Endodermal cell (in vitro differentiated cells): ENCODE results near the gene PIK3R2. TPM values are rescaled to one million over a fixed set of nuclear protein-coding genes. Genes with fewer than 3 reads are reported as not detected.

Experiments used
- DNase-seq: peaks from one replicate; pipeline ENCODE4 v3.0.0-alpha.2; 2017
- H3K27ac ChIP-seq: 2 replicates; pipeline ENCODE4 v1.5.1; 2013; ENCODE audit warnings: mild to moderate bottlenecking, low read depth, low read length, moderate library complexity
- H3K27me3 ChIP-seq: 2 replicates; pipeline ENCODE4 v1.6.1; 2013; ENCODE audit warnings: mild to moderate bottlenecking, low read length, moderate library complexity; ENCODE audit not compliant: insufficient read depth, control insufficient read depth, poor library complexity, severe bottlenecking
- H3K36me3 ChIP-seq: 2 replicates; pipeline ENCODE4 v1.7.0; 2013; ENCODE audit warnings: mild to moderate bottlenecking, low read length, moderate library complexity; ENCODE audit not compliant: control insufficient read depth, insufficient read depth
- H3K4me1 ChIP-seq: one replicate; pipeline ENCODE4 v1.7.0; 2013; ENCODE audit warnings: low read length; ENCODE audit not compliant: control insufficient read depth, insufficient read depth
- H3K4me3 ChIP-seq: 2 replicates; pipeline ENCODE4 v1.5.1; 2013; ENCODE audit warnings: mild to moderate bottlenecking, low read length, moderate library complexity
- H3K9ac ChIP-seq: 2 replicates; pipeline ENCODE4 v1.6.1; 2013; ENCODE audit warnings: mild to moderate bottlenecking, low read length, moderate library complexity; ENCODE audit not compliant: poor library complexity, severe bottlenecking; ENCODE audit errors: extremely low read depth
- H3K9me3 ChIP-seq: 2 replicates; pipeline ENCODE4 v1.6.1; 2013; ENCODE audit warnings: mild to moderate bottlenecking, low read length, moderate library complexity; ENCODE audit not compliant: control insufficient read depth
- H3K27ac Mint-ChIP-seq: 2 replicates; pipeline ENCODE4 v1.8.0; 2020; ENCODE audit warnings: mixed read lengths
- H3K27me3 Mint-ChIP-seq: 2 replicates; pipeline ENCODE4 v1.8.0; 2021; ENCODE audit warnings: mild to moderate bottlenecking, mixed read lengths; ENCODE audit not compliant: insufficient read depth
- H3K36me3 Mint-ChIP-seq: 2 replicates; pipeline ENCODE4 v1.8.0; 2020; ENCODE audit warnings: low read depth, mixed read lengths
- H3K4me1 Mint-ChIP-seq: 2 replicates; pipeline ENCODE4 v1.8.0; 2020; ENCODE audit warnings: mixed read lengths
- H3K4me3 Mint-ChIP-seq: 2 replicates; pipeline ENCODE4 v1.8.0; 2020; ENCODE audit warnings: mild to moderate bottlenecking, moderate library complexity, mixed read lengths
- H3K9me3 Mint-ChIP-seq: 2 replicates; pipeline ENCODE4 v1.8.0; 2020; ENCODE audit warnings: mild to moderate bottlenecking, mixed read lengths
- CTCF ChIP-seq: fragments of 200-600 bp; sonication (generic); conservative IDR thresholded peaks from 2 replicates; pipeline ENCODE4 v1.5.0; 2021; ENCODE audit warnings: antibody characterized with exemption, mild to moderate bottlenecking
- WGBS, 2 experiments: methylation state at CpG; one replicate each; pipeline versions ENCODE4 v1.1.5 to v1.1.7; 2013; ENCODE audit warnings: missing lambda C conversion rate in 2 of 2, mixed read lengths in 1 of 2; ENCODE audit not compliant: insufficient coverage in 1 of 2, insufficient read length in 1 of 2; 5-methylcytosine and 5-hydroxymethylcytosine counted together
- total RNA-seq, 2 donors: library from RNA; stranded (reverse); fragmentation: NEBNext Ultra II Directional in 1 of 2; extraction: Animal tissue kit (Norgen Biotek cat#: 25700) in 1 of 2; gene quantifications; 2 replicates in 1 of 2; 3 replicates in 1 of 2; pipeline ENCODE4 v1.2.1, GENCODE V29; 2021

Gene PIK3R2
- total RNA-seq, 2 donors from 2014 or later = 52.9 to 58.8 TPM

- no peak for DNase-seq
- Mint-ChIP-seq H3K27ac (no peak overlapping the region), H3K4me1 (peaks cover 8% of the 10 kb centered on the region), H3K27me3 (peaks cover 6% of the 10 kb centered on the region), H3K4me3 (no peak overlapping the region), H3K36me3 (peaks cover 25% of the 10 kb centered on the region), H3K9me3 (no peaks in the 10 kb centered on the region)
- Histone ChIP-seq H3K9ac (no peak overlapping the region), H3K36me3 (peaks cover 16% of the 10 kb centered on the region), H3K27ac (no peak overlapping the region), H3K4me3 (no peak overlapping the region), H3K4me1 (no peaks in the 10 kb centered on the region), H3K27me3 (no peaks in the 10 kb centered on the region), H3K9me3 (no peaks in the 10 kb centered on the region)
- WGBS, 2 experiments = 95 to 100% methylated on average over 1 to 7 of the region's 7 CpGs
- TF ChIP-seq CTCF = no peak
These were observed 30.5 kb upstream of the PIK3R2 start for GRCh38 chr19:18122424-18122823.

GRCh38 chr19:18122860-18123795, 29.8 kb upstream of the PIK3R2 start:
- peaks cover 6% of the 10 kb centered on the region for H3K4me1 Mint-ChIP-seq
- no peaks in the 10 kb centered on the region for H3K27me3 ChIP-seq
- DNase-seq = no peak
- H3K36me3 Mint-ChIP-seq = peaks cover 25% of the 10 kb centered on the region
- peaks cover 5% of the 10 kb centered on the region for H3K27me3 Mint-ChIP-seq
- H3K27ac ChIP-seq = no peak overlapping the region
- 95 to 96% methylated on average over 24 to 27 of the region's 27 CpGs for WGBS, 2 experiments
- no peak overlapping the region for H3K9ac ChIP-seq
- no peaks in the 10 kb centered on the region for H3K9me3 ChIP-seq
- H3K4me1 ChIP-seq = no peaks in the 10 kb centered on the region
- no peaks in the 10 kb centered on the region for H3K9me3 Mint-ChIP-seq
- no peak for TF ChIP-seq CTCF
- H3K4me3 Mint-ChIP-seq = no peak overlapping the region
- peaks cover 16% of the 10 kb centered on the region for H3K36me3 ChIP-seq
- H3K27ac Mint-ChIP-seq = no peak overlapping the region
- H3K4me3 ChIP-seq = no peak overlapping the region

GRCh38 chr19:18123819-18124218, 29.1 kb upstream of the PIK3R2 start:
- DNase-seq = no peak

More at GRCh38 chr19:18123819-18124218, 29.1 kb upstream of the PIK3R2 start:
- TF ChIP-seq CTCF = no peak
- Mint-ChIP-seq H3K4me3 (no peak overlapping the region), H3K36me3 (peaks cover 31% of the 10 kb centered on the region), H3K27ac (no peak overlapping the region), H3K4me1 (peaks cover 4% of the 10 kb centered on the region), H3K27me3 (peaks cover 2% of the 10 kb centered on the region), H3K9me3 (no peaks in the 10 kb centered on the region)
- no peak overlapping the region for H3K4me3 ChIP-seq
- H3K4me1 ChIP-seq = no peaks in the 10 kb centered on the region
- H3K9ac ChIP-seq = no peak overlapping the region
- no peaks in the 10 kb centered on the region for H3K27me3 ChIP-seq
- H3K36me3 ChIP-seq = peaks cover 20% of the 10 kb centered on the region
- no peak overlapping the region for H3K27ac ChIP-seq
- no peaks in the 10 kb centered on the region for H3K9me3 ChIP-seq
- WGBS, 2 experiments = 91 to 93% methylated on average over 12 to 26 of the region's 26 CpGs
